ENCODE measurements around the gene TNS2. TPM values are rescaled to one million over a fixed set of nuclear protein-coding genes. Genes with fewer than 3 reads are reported as not detected.

TNS2 gene
- total and polyA plus RNA-seq, 2 of the 13 experiments (the other 11 are each of a cell fraction or from before 2014, with no cell fraction given) = 8.9 to 20.4 TPM

- no peak for TF ChIP-seq ZNF275 (CRISPR knock-in tag; IDR thresholded peaks at IDR 0.05; ENCODE audit: borderline replicate concordance)
- TF ChIP-seq ZNF432 (CRISPR knock-in tag; IDR thresholded peaks at IDR 0.05; ENCODE audit: borderline replicate concordance) = no peak
- no peak for TF ChIP-seq ZNF180 (CRISPR knock-in tag; IDR thresholded peaks at IDR 0.05; ENCODE audit: borderline replicate concordance, low read depth)
- no peak; the same call in 1 of the 2 replicates for TF ChIP-seq NCOR1 (IDR thresholded peaks at IDR 0.05; ENCODE audit: borderline replicate concordance, low read length)
- 0 out of 2 replicates have a peak, but pooled peaks have one; percentile 9 for TF ChIP-seq BHLHE40 (IDR thresholded peaks at IDR 0.05; ENCODE audit: low read length)
- TF ChIP-seq ZMAT3 (CRISPR knock-in tag; conservative IDR thresholded peaks at IDR 0.05) = 0 out of 2 replicates have a peak, but pooled peaks have one; percentile 34
- no peak for TF ChIP-seq ZNF674 (CRISPR knock-in tag; IDR thresholded peaks at IDR 0.05; ENCODE audit: low read depth)
- TF ChIP-seq ZBTB10 (CRISPR knock-in tag; IDR thresholded peaks at IDR 0.05; ENCODE audit: borderline replicate concordance) = 0 out of 2 replicates have a peak, but pooled peaks have one; percentile 67
- TF ChIP-seq SP140L (CRISPR knock-in tag; IDR thresholded peaks at IDR 0.05; ENCODE audit: borderline replicate concordance) = no peak
- TF ChIP-seq ARID3A (IDR thresholded peaks at IDR 0.05; ENCODE audit: low read depth, low read length) = no peak
- TF ChIP-seq ZFP62 (CRISPR knock-in tag; IDR thresholded peaks at IDR 0.05) = no peak
- TF ChIP-seq ZNF567 (CRISPR knock-in tag; IDR thresholded peaks at IDR 0.05; ENCODE audit: borderline replicate concordance) = peak; percentile 57; the same call in 1 of the 2 replicates
- TF ChIP-seq MTF2 (CRISPR knock-in tag; IDR thresholded peaks at IDR 0.05; ENCODE audit: borderline replicate concordance) = no peak
- TF ChIP-seq ZZZ3 (CRISPR knock-in tag; IDR thresholded peaks at IDR 0.05; ENCODE audit: borderline replicate concordance) = no peak; the same call in 1 of the 2 replicates
- no peak for TF ChIP-seq MEIS1 (CRISPR knock-in tag; IDR thresholded peaks at IDR 0.05; ENCODE audit: borderline replicate concordance)
- TF ChIP-seq POGK (CRISPR knock-in tag; conservative IDR thresholded peaks at IDR 0.05) = no peak; the same call in 1 of the 2 replicates
- TF ChIP-seq SP2 (CRISPR knock-in tag; IDR thresholded peaks at IDR 0.05) = no peak
These were observed 53.3 kb downstream of the TNS2 start, which contains the start of gene SOAT2 (continued) for GRCh38 chr12:53102883-53103807.

Measured in HepG2 (cell line).